ENCODE data around the gene PDE4A. TPM values are rescaled to one million over a fixed set of nuclear protein-coding genes. Genes with fewer than 3 reads are reported as not detected.
A peak's percentile ranks its signal among the peaks of the same experiment; 100 is the strongest.

PDE4A gene
- polyA plus RNA-seq, 2 of the 4 experiments (the other 2 are of a cell fraction) = 1.2 to 3.7 TPM

GRCh38 chr19:10416083-10416379 is 4.3 kb upstream of the PDE4A start:
- TF ChIP-seq CHD2 (IDR thresholded peaks at IDR 0.05; ENCODE audit: low read length, partially characterized antibody) (no peak), E2F6 (IDR thresholded peaks at IDR 0.05; ENCODE audit: borderline replicate concordance, low read depth) (no peak), POLR2A (IDR thresholded peaks at IDR 0.05; ENCODE audit: low read length) (no peak), HDAC2 (IDR thresholded peaks at IDR 0.05) (no peak), ZC3H11A (IDR thresholded peaks at IDR 0.05) (no peak), HOXA7 (CRISPR knock-in tag; IDR thresholded peaks at IDR 0.05) (no peak)
- ATAC-seq (no peak), DNase-seq (ENCODE audit: low read depth in 1 of 2, low spot score in 1 of 2) (no peak), FAIRE-seq (no peak)
- WGBS (ENCODE audit: missing lambda C conversion rate) = 2% methylated on average over 9 of the region's 9 CpGs
- H3K4me1 ChIP-seq = peaks cover 24% of the 10 kb centered on the region
- CTCF ChIA-PET = interaction anchor here (0.6 to 7.1 kb wide), 17 partner anchors 11 to 248 kb away, joined by 3 to 172 read pairs (median 4); partner anchors contain the start of genes CDC37, ICAM1 and ICAM5
- H3K4me3 ChIP-seq = peak overlapping the region; percentile 63
- H3K9me3 ChIP-seq = 0 out of 3 replicates have a peak, but pooled peaks cover 4% of the 10 kb centered on the region
- POLR2A ChIA-PET = interaction anchor here (0.8 kb wide), 1 partner anchor 12 kb away, joined by 4 read pairs; the partner anchor contains the start of gene CDC37
- peak overlapping the region; percentile 71 to 87 for H3K27ac ChIP-seq
- H3K4me2 ChIP-seq = peak overlapping the region; percentile 77

- Histone ChIP-seq H3K4me3 (peak overlapping the region; percentile 63), H3K4me1 (peaks cover 24% of the 10 kb centered on the region), H3K27ac (peak overlapping the region; percentile 71 to 87), H3K4me2 (peak overlapping the region; percentile 77), H3K9me3 (0 out of 3 replicates have a peak, but pooled peaks cover 4% of the 10 kb centered on the region)
- no peak for FAIRE-seq
- whole genome bisulfite sequencing (ENCODE audit: missing lambda C conversion rate) = 19% methylated on average over 13 of the region's 67 CpGs
- CTCF ChIA-PET = interaction anchor here (0.6 to 7.1 kb wide), 27 partner anchors 11 to 301 kb away, joined by 3 to 172 read pairs (median 3); partner anchors contain the start of genes CDC37, DNM2, ICAM1 and ICAM5
- peak; percentile 54 to 67 for ATAC-seq
- DNase-seq (ENCODE audit: low read depth in 1 of 2, low spot score in 1 of 2) = peak; percentile 69 to 95
- POLR2A ChIA-PET = interaction anchor here (0.6 to 0.8 kb wide), 3 partner anchors 13 to 119 kb away, joined by 4 to 8 read pairs (median 4); partner anchors contain the start of genes CDC37 and TYK2
- TF ChIP-seq HOXA7 (CRISPR knock-in tag; IDR thresholded peaks at IDR 0.05) (peak; percentile 92), ESRRA (IDR thresholded peaks at IDR 0.05; ENCODE audit: borderline replicate concordance, low read length) (no peak), SREBF2 (IDR thresholded peaks at IDR 0.05) (peak; percentile 24; the same call in 1 of the 2 replicates), RCOR1 (IDR thresholded peaks at IDR 0.05; ENCODE audit: low read depth, low read length) (peak; percentile 100; the same call in 1 of the 2 replicates), RARB (CRISPR knock-in tag; IDR thresholded peaks at IDR 0.05) (no peak), MAX (IDR thresholded peaks at IDR 0.05) (peak; percentile 33; the same call in 1 of the 2 replicates), GATA3 (IDR thresholded peaks at IDR 0.05; ENCODE audit: borderline replicate concordance) (no peak), HOXB5 (CRISPR knock-in tag; IDR thresholded peaks at IDR 0.05) (peak; percentile 98), TP53 (CRISPR knock-in tag; IDR thresholded peaks at IDR 0.05) (peak; percentile 92; the same call in 1 of the 2 replicates), CBX8 (IDR thresholded peaks at IDR 0.05) (no peak), EP300 (IDR thresholded peaks at IDR 0.05) (no peak), HES2 (IDR thresholded peaks at IDR 0.05) (no peak), CHD2 (IDR thresholded peaks at IDR 0.05; ENCODE audit: low read length, partially characterized antibody) (no peak), ZSCAN20 (CRISPR knock-in tag; IDR thresholded peaks at IDR 0.05) (peak; percentile 96), FOSB (CRISPR knock-in tag; IDR thresholded peaks at IDR 0.05) (peak; percentile 92), HOXB13 (CRISPR knock-in tag; IDR thresholded peaks at IDR 0.05; ENCODE audit: low read depth) (peak; percentile 94), HEYL (CRISPR knock-in tag; IDR thresholded peaks at IDR 0.05) (peak; percentile 97), RNF2 (IDR thresholded peaks at IDR 0.05; ENCODE audit: borderline replicate concordance, low read depth) (no peak), EHMT2 (IDR thresholded peaks at IDR 0.05; ENCODE audit: low read depth) (no peak), NPAS2 (CRISPR knock-in tag; IDR thresholded peaks at IDR 0.05; ENCODE audit: borderline replicate concordance) (peak; percentile 81), SMC3 (IDR thresholded peaks at IDR 0.05) (no peak), EHF (CRISPR knock-in tag; IDR thresholded peaks at IDR 0.05) (peak; percentile 97), RAD21 (conservative IDR thresholded peaks at IDR 0.05 in 1 of 2, IDR thresholded peaks at IDR 0.05 in 1 of 2) (peak in 1 of 2 experiments; percentile 14; a peak in 1 of 5 replicates), RFX5 (IDR thresholded peaks at IDR 0.05) (peak; percentile 77; the same call in 1 of the 2 replicates), ELK1 (IDR thresholded peaks at IDR 0.05; ENCODE audit: low read depth, low read length) (no peak), HDAC2 (IDR thresholded peaks at IDR 0.05) (peak; percentile 83; the same call in 1 of the 2 replicates), KDM1A (IDR thresholded peaks at IDR 0.05; ENCODE audit: low read depth) (peak; percentile 97), FOXS1 (CRISPR knock-in tag; IDR thresholded peaks at IDR 0.05) (peak; percentile 98), MAFK (IDR thresholded peaks at IDR 0.05; ENCODE audit: partially characterized antibody) (no peak), ZNF302 (CRISPR knock-in tag; IDR thresholded peaks at IDR 0.05) (no peak), JUNB (IDR thresholded peaks at IDR 0.05) (no peak), ATOH8 (CRISPR knock-in tag; IDR thresholded peaks at IDR 0.05; ENCODE audit: low read depth) (peak; percentile 97), CBX2 (IDR thresholded peaks at IDR 0.05; ENCODE audit: borderline replicate concordance, low read depth) (no peak)
Measured at GRCh38 chr19:10416380-10417257, 3.7 kb upstream of the PDE4A start.

Measured in A549 (cell line).